Breast epithelium (tissue), 4 donors: ENCODE measurements around the gene MAL. TPM values are rescaled to one million over a fixed set of nuclear protein-coding genes. Genes with fewer than 3 reads are reported as not detected.

Experiments
- DNase-seq, 2 donors: peaks; one replicate each; pipeline ENCODE4 v3.0.0-alpha.2; 2019; ENCODE audit warnings: low spot score in 2 of 2
- H3K27ac ChIP-seq, 2 donors: fragments of 200-600 bp; sonication (generic) in 1 of 2; one replicate each; pipeline ENCODE4 v1.5.1; 2016 to 2019; ENCODE audit warnings: mild to moderate bottlenecking in 1 of 2
- H3K27me3 ChIP-seq, 2 donors: fragments of 200-600 bp; sonication (generic) in 1 of 2; one replicate each; pipeline versions ENCODE4 v1.5.1 to v1.6.0; 2017 to 2019; ENCODE audit warnings: control low read depth in 1 of 2, mild to moderate bottlenecking in 1 of 2
- H3K36me3 ChIP-seq: fragments of 200-600 bp; one replicate; pipeline ENCODE4 v1.5.1; 2019
- H3K4me1 ChIP-seq, 2 donors: fragments of 200-600 bp; sonication (generic); one replicate each; pipeline ENCODE4 v1.5.1; 2016 to 2019; ENCODE audit warnings: control low read depth in 1 of 2
- H3K4me3 ChIP-seq, 3 donors: fragments of 200-600 bp; sonication (generic); 1 replicate in 2 of 3; 2 replicates in 1 of 3; pipeline ENCODE4 v1.5.1; 2016 to 2019; ENCODE audit warnings: mild to moderate bottlenecking in 3 of 3, moderate library complexity in 2 of 3
- H3K9me3 ChIP-seq, 2 donors: fragments of 200-600 bp; sonication (generic) in 1 of 2; one replicate each; pipeline ENCODE4 v1.5.1; 2016 to 2019; ENCODE audit warnings: control low read depth in 1 of 2
- CTCF ChIP-seq, 3 donors: fragments of 450-650 bp; IDR thresholded peaks; one replicate each; pipeline ENCODE4 v1.5.1; 2016 to 2017; ENCODE audit warnings: antibody characterized with exemption in 3 of 3, mild to moderate bottlenecking in 3 of 3, moderate library complexity in 3 of 3
- POLR2A ChIP-seq: fragments of 450-650 bp; IDR thresholded peaks from one replicate; pipeline ENCODE4 v1.6.1; 2016; ENCODE audit warnings: antibody characterized with exemption, mild to moderate bottlenecking, moderate library complexity
- POLR2AphosphoS5 ChIP-seq, 3 donors: sonication (generic); formaldehyde crosslinking; IDR thresholded peaks; one replicate each; pipeline ENCODE4 v1.6.1; 2017; ENCODE audit warnings: antibody characterized with exemption in 3 of 3
- intact Hi-C: fragments of 100-400 bp; cut with DNase I; formaldehyde crosslinking; loops from one replicate; pipeline ENCODE4 v1.15.1; 2023; ENCODE audit warnings: low total_unique reads
- total RNA-seq, 3 donors: library from RNA; depleted of rRNA; stranded (reverse); fragments of >200 nt; gene quantifications; one replicate each; pipeline ENCODE4 v1.1.0, GENCODE V29; 2016

Gene MAL
- total RNA-seq, 3 donors from 2014 or later = 0.32 to 2.3 TPM; not detected in 1

GRCh38 chr2:95026471-95027368 lies 1.2 kb downstream of the MAL start:
- intact Hi-C loops = no loop called here
- TF ChIP-seq CTCF (IDR thresholded peaks at IDR 0.05) = no peak
- Histone ChIP-seq H3K27me3 (peaks cover 0 to 72% of the 10 kb centered on the region in 2 donors), H3K9me3 (no peaks in the 10 kb centered on the region), H3K4me1 (peaks cover 0 to 4% of the 10 kb centered on the region in 2 donors), H3K27ac (no peak overlapping the region), H3K4me3 (peak overlapping the region; percentile 14 to 61 (median 44)), H3K36me3 (no peaks in the 10 kb centered on the region)
- DNase-seq = no peak

GRCh38 chr2:95027369-95027720 lies 1.8 kb downstream of the MAL start:
- intact Hi-C loops = no loop called here
- H3K27me3 ChIP-seq = peaks cover 0 to 69% of the 10 kb centered on the region in 2 donors
- no peak overlapping the region for H3K4me3 ChIP-seq
- H3K9me3 ChIP-seq = no peaks in the 10 kb centered on the region
- H3K36me3 ChIP-seq = no peaks in the 10 kb centered on the region
- no peak for DNase-seq
- TF ChIP-seq POLR2A (no peak), POLR2AphosphoS5 (IDR thresholded peaks at IDR 0.05) (no peak), CTCF (IDR thresholded peaks at IDR 0.05) (no peak)
- H3K27ac ChIP-seq = no peak overlapping the region
- H3K4me1 ChIP-seq = peaks cover 0 to 4% of the 10 kb centered on the region in 2 donors

GRCh38 chr2:95029898-95030341 lies 4.4 kb downstream of the MAL start:
- intact Hi-C loops = no loop called here
- H3K4me1 ChIP-seq = peaks cover 0 to 4% of the 10 kb centered on the region in 2 donors

GRCh38 chr2:95030496-95030895 lies 5.0 kb downstream of the MAL start:
- Histone ChIP-seq H3K36me3 (no peaks in the 10 kb centered on the region), H3K4me1 (peaks cover 0 to 2% of the 10 kb centered on the region in 2 donors), H3K4me3 (no peak overlapping the region), H3K27ac (no peak overlapping the region), H3K27me3 (peaks cover 0 to 49% of the 10 kb centered on the region in 2 donors), H3K9me3 (no peaks in the 10 kb centered on the region)
- TF ChIP-seq POLR2A (no peak), POLR2AphosphoS5 (IDR thresholded peaks at IDR 0.05) (no peak), CTCF (IDR thresholded peaks at IDR 0.05) (no peak)
- DNase-seq = no peak
- intact Hi-C loops = no loop called here

More at GRCh38 chr2:95029898-95030341, 4.4 kb downstream of the MAL start:
- H3K9me3 ChIP-seq = no peaks in the 10 kb centered on the region
- H3K27me3 ChIP-seq = peaks cover 0 to 55% of the 10 kb centered on the region in 2 donors
- H3K27ac ChIP-seq = no peak overlapping the region
- no peak for DNase-seq
- H3K4me3 ChIP-seq = no peak overlapping the region
- H3K36me3 ChIP-seq = no peaks in the 10 kb centered on the region
- TF ChIP-seq CTCF (IDR thresholded peaks at IDR 0.05) = no peak
- no peak for TF ChIP-seq POLR2A
- TF ChIP-seq POLR2AphosphoS5 (IDR thresholded peaks at IDR 0.05) = no peak

GRCh38 chr2:95031076-95031725 lies 5.7 kb downstream of the MAL start:
- no peaks in the 10 kb centered on the region for H3K9me3 ChIP-seq
- H3K4me3 ChIP-seq = no peak overlapping the region
- H3K27me3 ChIP-seq = peaks cover 0 to 42% of the 10 kb centered on the region in 2 donors
- no peak overlapping the region for H3K27ac ChIP-seq
- no peaks in the 10 kb centered on the region for H3K36me3 ChIP-seq
- no peak for TF ChIP-seq POLR2AphosphoS5 (IDR thresholded peaks at IDR 0.05)
- TF ChIP-seq CTCF (IDR thresholded peaks at IDR 0.05) = no peak
- TF ChIP-seq POLR2A = no peak
- intact Hi-C loops = no loop called here
- no peaks in the 10 kb centered on the region for H3K4me1 ChIP-seq
- DNase-seq = no peak
